OCI-LY3 (cell line): ENCODE data around the gene CP.

Source experiments
- CTCF ChIP-seq: fragments of 200-600, 300-600 bp; sonication (generic); IDR thresholded peaks from 2 replicates; pipeline ENCODE4 v1.5.1; 2014; ENCODE audit warnings: antibody characterized with exemption, low read length, low read depth
- EZH2phosphoT487 ChIP-seq: fragments of 200-600 bp; shearing (Covaris generic); IDR thresholded peaks from 2 replicates; pipeline ENCODE4 v1.6.1; 2018; ENCODE audit warnings: antibody characterized with exemption, mixed run types, low read depth

- no peak for TF ChIP-seq CTCF
- TF ChIP-seq EZH2phosphoT487, result no peak
Measured at GRCh38 chr3:149207475-149207874, 14.2 kb downstream of the CP start.
